HepG2 (cell line): ENCODE measurements around the gene MRPL14. TPM values are rescaled to one million over a fixed set of nuclear protein-coding genes. Genes with fewer than 3 reads are reported as not detected.

Source experiments
- ATF2 ChIP-seq: sonication (generic); formaldehyde crosslinking; IDR thresholded peaks from 2 replicates; pipeline ENCODE4 v1.4.0; 2020; ENCODE audit warnings: missing genetic modification reagents
- EED ChIP-seq: sonication (generic); formaldehyde crosslinking; IDR thresholded peaks from 2 replicates; pipeline ENCODE4 v1.5.0; 2020; ENCODE audit warnings: mild to moderate bottlenecking, missing genetic modification reagents
- ELF1 ChIP-seq: sonication (generic); formaldehyde crosslinking; IDR thresholded peaks from 2 replicates; pipeline ENCODE4 v1.4.0; 2020; ENCODE audit warnings: missing genetic modification reagents
- ELF4 ChIP-seq: sonication (generic); formaldehyde crosslinking; IDR thresholded peaks from 2 replicates; pipeline ENCODE4 v1.5.0; 2020; ENCODE audit warnings: missing genetic modification reagents, mild to moderate bottlenecking, moderate library complexity, borderline replicate concordance
- GATAD1 ChIP-seq: IDR thresholded peaks from 2 replicates; pipeline ENCODE4 v1.6.1; 2016; ENCODE audit warnings: missing genetic modification reagents, missing compliant biosample characterization
- HDAC1 ChIP-seq: sonication (generic); formaldehyde crosslinking; IDR thresholded peaks from 2 replicates; pipeline ENCODE4 v1.5.1; 2020; ENCODE audit warnings: mild to moderate bottlenecking, missing genetic modification reagents
- HOMEZ ChIP-seq: IDR thresholded peaks from 2 replicates; pipeline ENCODE4 v1.6.1; 2016; ENCODE audit warnings: low read depth
- IRF1 ChIP-seq: sonication (generic); formaldehyde crosslinking; IDR thresholded peaks from 2 replicates; pipeline ENCODE4 v1.4.0; 2020; ENCODE audit warnings: low read depth, mild to moderate bottlenecking, missing genetic modification reagents
- NBN ChIP-seq: fragments of 450-650 bp; conservative IDR thresholded peaks from 2 replicates; pipeline ENCODE4 v1.6.1; 2017
- PHF21A ChIP-seq: sonication (generic); formaldehyde crosslinking; IDR thresholded peaks from 2 replicates; pipeline ENCODE4 v1.5.0; 2020; ENCODE audit warnings: mild to moderate bottlenecking, missing genetic modification reagents
- RFXAP ChIP-seq: sonication (generic); formaldehyde crosslinking; IDR thresholded peaks from 2 replicates; pipeline ENCODE4 v1.4.0; 2020; ENCODE audit warnings: missing genetic modification reagents, borderline replicate concordance
- SCMH1 ChIP-seq: sonication (generic); formaldehyde crosslinking; IDR thresholded peaks from 2 replicates; pipeline ENCODE4 v1.9.0; 2021; ENCODE audit warnings: missing genetic modification reagents, mild to moderate bottlenecking, borderline replicate concordance
- SMC3 ChIP-seq: IDR thresholded peaks from 2 replicates; pipeline ENCODE4 v1.6.1; 2011; ENCODE audit warnings: low read length, improper control_type of control experiment
- ZFYVE20 ChIP-seq: sonication (generic); formaldehyde crosslinking; IDR thresholded peaks from 2 replicates; pipeline ENCODE4 v1.8.0; 2023; ENCODE audit warnings: low read depth, mild to moderate bottlenecking, moderate library complexity, missing genetic modification reagents, borderline replicate concordance
- ZNF24 ChIP-seq: fragments of 450-650 bp; IDR thresholded peaks from 2 replicates; pipeline ENCODE4 v1.6.1; 2017; ENCODE audit warnings: antibody characterized with exemption, mild to moderate bottlenecking
- ZNF274 ChIP-seq: sonication (generic); formaldehyde crosslinking; IDR thresholded peaks from 2 replicates; pipeline ENCODE4 v1.5.1; 2020; ENCODE audit warnings: mild to moderate bottlenecking, missing genetic modification reagents
- ZNF280D ChIP-seq: sonication (generic); formaldehyde crosslinking; IDR thresholded peaks from 2 replicates; pipeline ENCODE4 v1.5.1; 2020; ENCODE audit warnings: mild to moderate bottlenecking, missing genetic modification reagents
- ZNF282 ChIP-seq: fragments of 450-650 bp; IDR thresholded peaks from 2 replicates; pipeline ENCODE4 v1.6.1; 2018; ENCODE audit not compliant: partially characterized antibody
- ZNF362 ChIP-seq: sonication (generic); formaldehyde crosslinking; IDR thresholded peaks from 2 replicates; pipeline ENCODE4 v1.4.0; 2020; ENCODE audit warnings: missing genetic modification reagents, mild to moderate bottlenecking, borderline replicate concordance
- ZNF503 ChIP-seq: sonication (generic); formaldehyde crosslinking; IDR thresholded peaks from 2 replicates; pipeline ENCODE4 v1.4.0; 2020; ENCODE audit warnings: missing genetic modification reagents
- ZNF607 ChIP-seq: sonication (generic); formaldehyde crosslinking; IDR thresholded peaks from 2 replicates; pipeline ENCODE4 v1.5.1; 2020; ENCODE audit warnings: missing genetic modification reagents, mild to moderate bottlenecking, borderline replicate concordance
- polyA plus RNA-seq, 8 experiments: library from polyadenylated mRNA; depleted of rRNA in 3 of 8; stranded (reverse) in 7 of 8; unstranded in 1 of 8; fragments of >200 nt; fragmentation: Illumina TruSeq in 4 of 8; extraction: Trizol in 4 of 8; gene quantifications; 2 replicates each; pipeline versions ENCODE4 v1.2.1 to v1.2.3, GENCODE V29; 2011 to 2016; ENCODE audit warnings: low read depth in 4 of 8, missing spikeins in 1 of 8, mixed read lengths in 1 of 8; ENCODE audit not compliant: insufficient read depth in 1 of 8
- total RNA-seq, 5 experiments: library from RNA; depleted of rRNA; stranded (reverse); fragments of >200 nt; fragmentation: Illumina TruSeq; extraction: Trizol; gene quantifications; 2 replicates each; pipeline ENCODE4 v1.2.3, GENCODE V29; 2016; ENCODE audit warnings: low read depth in 1 of 5

MRPL14 gene
- total and polyA plus RNA-seq, 2 of the 13 experiments (the other 11 are each of a cell fraction or from before 2014, with no cell fraction given): 157 to 178 TPM

GRCh38 chr6:44074439-44074812 lies 52.8 kb downstream of the MRPL14 start (continued):
- TF ChIP-seq RFXAP (CRISPR knock-in tag) (peak; percentile 90), ZNF280D (CRISPR knock-in tag) (0 out of 2 replicates have a peak, but pooled peaks have one; percentile 18), ELF4 (peak; percentile 7; the same call in 1 of the 2 replicates), IRF1 (no peak), HOMEZ (no peak), ZNF503 (CRISPR knock-in tag) (peak; percentile 70; the same call in 1 of the 2 replicates), ELF1 (CRISPR knock-in tag) (peak; percentile 74; the same call in 1 of the 2 replicates), ZNF607 (CRISPR knock-in tag) (no peak), NBN (no peak), ZFYVE20 (CRISPR knock-in tag) (no peak), SMC3 (peak; percentile 90), ATF2 (CRISPR knock-in tag) (no peak; the same call in 1 of the 2 replicates), PHF21A (CRISPR knock-in tag) (no peak), ZNF274 (CRISPR knock-in tag) (no peak; the same call in 1 of the 2 replicates), GATAD1 (CRISPR knock-in tag) (peak; percentile 65; the same call in 1 of the 2 replicates), ZNF24 (no peak), ZNF282 (no peak), ZNF362 (CRISPR knock-in tag) (no peak), HDAC1 (CRISPR knock-in tag) (no peak; the same call in 1 of the 2 replicates), EED (CRISPR knock-in tag) (no peak), SCMH1 (CRISPR knock-in tag) (no peak)
